Measurements from ENCODE around the gene COL1A1. TPM values are rescaled to one million over a fixed set of nuclear protein-coding genes. Genes with fewer than 3 reads are reported as not detected.

COL1A1 gene
- total and polyA plus RNA-seq, 2 of the 13 experiments (the other 11 are each of a cell fraction or from before 2014, with no cell fraction given) = 0.05 TPM; not detected in 1

- ChIA-PET POLR2A (no interaction called here), CTCF (ENCODE audit: low intra/inter-chr PET ratio, low total read pairs) (no interaction called here)
- 7% methylated on average over 2 of the region's 11 CpGs for WGBS (ENCODE audit: low lambda C conversion rate)
- Histone ChIP-seq H3K36me3 (replicated peaks in 1 of 2; ENCODE audit: control insufficient read depth in 1 of 2, insufficient read depth in 2 of 2, low read length in 2 of 2) (no peaks in the 10 kb centered on the region), H3K4me3 (replicated peaks in 1 of 3; ENCODE audit: insufficient read depth in 1 of 3, low read depth in 2 of 3, low read length in 3 of 3) (no peak overlapping the region), H3K79me2 (ENCODE audit: insufficient read depth, low read length) (no peaks in the 10 kb centered on the region), H3K9ac (ENCODE audit: insufficient read depth, low read depth, low read length) (no peak overlapping the region), H3K27ac (ENCODE audit: extremely low read length, insufficient read depth, low read length) (no peak overlapping the region), H4K20me1 (ENCODE audit: insufficient read depth, low read length) (no peaks in the 10 kb centered on the region), H2AFZ (ENCODE audit: low read length) (no peak overlapping the region), H3K4me1 (ENCODE audit: insufficient read depth, low read length) (no peaks in the 10 kb centered on the region), H3K4me2 (ENCODE audit: low read depth, low read length) (no peak overlapping the region), H3K27me3 (ENCODE audit: control insufficient read depth in 1 of 2, insufficient read depth in 2 of 2, low read length in 2 of 2) (peaks cover 21 to 90% of the 10 kb centered on the region in 2 experiments), H3K9me3 (ENCODE audit: low read length) (no peaks in the 10 kb centered on the region)
- FAIRE-seq (no peak), ATAC-seq (no peak), DNase-seq (ENCODE audit: low spot score) (no peak)
- in situ Hi-C loops (cut with HindIII; ENCODE audit: extremely low pct_ligation_motif_present, low pct_unique_long_range_greater_than_20kb) = no loop called here
- intact Hi-C loops (cut with micrococcal nuclease; ENCODE audit: unreplicated experiment) = no loop called here
- no peak for TF ChIP-seq ZNF496 (CRISPR knock-in tag; IDR thresholded peaks at IDR 0.05; ENCODE audit: insufficient replicate concordance)
- no peak for TF ChIP-seq ZNF136 (CRISPR knock-in tag; IDR thresholded peaks at IDR 0.05; ENCODE audit: low read depth)
- no peak for TF ChIP-seq ZNF720 (CRISPR knock-in tag; IDR thresholded peaks at IDR 0.05)
- no peak for TF ChIP-seq ZSCAN29 (CRISPR knock-in tag; conservative IDR thresholded peaks at IDR 0.05)
- TF ChIP-seq SALL2 (CRISPR knock-in tag; IDR thresholded peaks at IDR 0.05) = no peak
- no peak for TF ChIP-seq MAZ (IDR thresholded peaks at IDR 0.05; ENCODE audit: borderline replicate concordance, low read depth, low read length)
- no peak for TF ChIP-seq MAZ (CRISPR knock-in tag; IDR thresholded peaks at IDR 0.05; ENCODE audit: low read depth)
- TF ChIP-seq TP53 (CRISPR knock-in tag; conservative IDR thresholded peaks at IDR 0.05) = no peak
- no peak for TF ChIP-seq ASH2L (IDR thresholded peaks at IDR 0.05; ENCODE audit: insufficient read length, low read depth, low read length)
- no peak for TF ChIP-seq PATZ1 (CRISPR knock-in tag; IDR thresholded peaks at IDR 0.05)
- TF ChIP-seq THAP8 (CRISPR knock-in tag; IDR thresholded peaks at IDR 0.05; ENCODE audit: borderline replicate concordance) = no peak
- TF ChIP-seq ZFP62 (CRISPR knock-in tag; IDR thresholded peaks at IDR 0.05) = no peak
- no peak for TF ChIP-seq FIP1L1 (IDR thresholded peaks at IDR 0.05; ENCODE audit: borderline replicate concordance, insufficient read depth, low read depth, low read length)
- TF ChIP-seq SRSF4 (IDR thresholded peaks at IDR 0.05; ENCODE audit: low read depth, low read length, poor library complexity, severe bottlenecking) = no peak
- TF ChIP-seq ZNF280D (CRISPR knock-in tag; IDR thresholded peaks at IDR 0.05) = no peak
- BruUV-seq (replicated peaks) = no TSS peak
These were observed 12.4 kb downstream of the COL1A1 start for GRCh38 chr17:50188921-50189549.
